Stimulated activated CD4-positive, alpha-beta T cell treated with anti-CD3 and anti-CD28 coated beads, Interleukin-12 subunit alpha, Interleukin-12 subunit beta, amount 100 ng/mL, for 24 hours (primary cell): ENCODE data around the gene FFAR1.
"Not testable (repeated sequence)": the region's sequence is repeated elsewhere in the genome, so short reads cannot be mapped to it uniquely, and the experiment has no call there.

Experiments
- DNase-seq, 2 experiments: peaks; one replicate each; pipeline ENCODE4 v3.0.0-alpha.2; 2020; ENCODE audit warnings: low read depth in 2 of 2

Gene FFAR1

GRCh38 chr19:35360081-35360480, 12.4 kb downstream of the FFAR1 start:
- not testable (repeated sequence) for DNase-seq

- DNase-seq: no peak
Measured at GRCh38 chr19:35360880-35361420, 13.2 kb downstream of the FFAR1 start.

- no peak for DNase-seq
Measured at GRCh38 chr19:35362261-35363000, 14.7 kb downstream of the FFAR1 start.

- no peak for DNase-seq
Measured at GRCh38 chr19:35363001-35363590, 15.4 kb downstream of the FFAR1 start.

GRCh38 chr19:35363711-35364425, 16.2 kb downstream of the FFAR1 start:
- no peak for DNase-seq

- no peak for DNase-seq
Measured at GRCh38 chr19:35365303-35365702, 17.6 kb downstream of the FFAR1 start.

- no peak for DNase-seq
Measured at GRCh38 chr19:35368378-35368777, 20.7 kb downstream of the FFAR1 start.

- no peak for DNase-seq
Measured at GRCh38 chr19:35369522-35369921, 21.8 kb downstream of the FFAR1 start.

- DNase-seq: no peak
Measured at GRCh38 chr19:35370722-35371121, 23.0 kb downstream of the FFAR1 start, which contains the start of gene GPR42. Gene GPR42 (plus strand): TSS chr19:35371068. CDS start chr19:35371360, 292 bp downstream.

GRCh38 chr19:35373492-35373891, 25.8 kb downstream of the FFAR1 start:
- DNase-seq: no peak

- not testable (repeated sequence) for DNase-seq
Measured at GRCh38 chr19:35374031-35374430, 26.3 kb downstream of the FFAR1 start.

- no peak for DNase-seq
Measured at GRCh38 chr19:35375505-35376307, 28.0 kb downstream of the FFAR1 start.

- DNase-seq: no peak
Measured at GRCh38 chr19:35377656-35378055, 30.0 kb downstream of the FFAR1 start.

GRCh38 chr19:35378356-35378755, 30.7 kb downstream of the FFAR1 start:
- DNase-seq: no peak

GRCh38 chr19:35379545-35379944, 31.8 kb downstream of the FFAR1 start:
- DNase-seq: not testable (repeated sequence)

- DNase-seq: no peak
Measured at GRCh38 chr19:35379992-35380391, 32.3 kb downstream of the FFAR1 start.

GRCh38 chr19:35380450-35381124, 32.9 kb downstream of the FFAR1 start:
- DNase-seq: no peak

- no peak for DNase-seq
Measured at GRCh38 chr19:35381318-35381717, 33.6 kb downstream of the FFAR1 start.

GRCh38 chr19:35381926-35382325, 34.2 kb downstream of the FFAR1 start:
- no peak for DNase-seq

GRCh38 chr19:35383536-35383935, 35.8 kb downstream of the FFAR1 start:
- no peak for DNase-seq
